ENCODE results near the gene ATP5MC3. TPM values are rescaled to one million over a fixed set of nuclear protein-coding genes. Genes with fewer than 3 reads are reported as not detected.

Gene ATP5MC3
- total RNA-seq, 5 donors from 2014 or later (not counting 1 experiment from before 2014, with no cell fraction given), result 74.4 to 91.3 (median 89.4) TPM

- POLR2A ChIA-PET, result interaction anchor here in 1 of 2 donors (0.6 kb wide), 1 partner anchor 28 kb away, joined by 4 read pairs; no protein-coding TSS in a partner anchor
Observed at GRCh38 chr2:175152242-175152641, 29.3 kb downstream of the ATP5MC3 start.

GRCh38 chr2:175151791-175152190, 29.7 kb downstream of the ATP5MC3 start:
- no peaks in the 10 kb centered on the region for H3K9me3 Mint-ChIP-seq
- no CpG with 5 or more reads among the region's 1 CpG for WGBS (ENCODE audit: insufficient coverage)
- H3K27me3 Mint-ChIP-seq, result no peaks in the 10 kb centered on the region
- peaks cover 56 to 68% (median 59%) of the 10 kb centered on the region in 3 donors for H3K4me1 Mint-ChIP-seq
- Histone ChIP-seq H3K36me3 (ENCODE audit: control insufficient read depth in 2 of 2, extremely low read depth in 1 of 2, insufficient read depth in 1 of 2, low read length in 1 of 2) (peaks cover 0 to 20% of the 10 kb centered on the region in 2 donors), H3K27me3 (replicated peaks in 1 of 2; ENCODE audit: control insufficient read depth in 2 of 2, extremely low read depth in 1 of 2, insufficient read depth in 2 of 2, low read length in 1 of 2) (no peaks in the 10 kb centered on the region), H3K4me3 (ENCODE audit: control insufficient read depth in 1 of 2, extremely low read depth in 1 of 2, low read length in 1 of 2) (no peak overlapping the region), H3K4me1 (ENCODE audit: control insufficient read depth in 1 of 2, extremely low read depth in 1 of 2, insufficient read depth in 2 of 2, low read length in 2 of 2) (no peaks in the 10 kb centered on the region), H3K27ac (ENCODE audit: low read length) (no peak overlapping the region), H3K9me3 (no peaks in the 10 kb centered on the region)
- POLR2A ChIA-PET, result interaction anchor here in 1 of 2 donors (0.6 kb wide), 1 partner anchor 28 kb away, joined by 4 read pairs; no protein-coding TSS in a partner anchor
- no peak overlapping the region for H3K27ac Mint-ChIP-seq
- DNase-seq, result no peak
- ATAC-seq (replicated peaks in 1 of 4), result no peak
- H3K4me3 Mint-ChIP-seq, result no peak overlapping the region
- CTCF ChIA-PET, result no interaction called here
- H3K36me3 Mint-ChIP-seq, result peaks cover 31% of the 10 kb centered on the region

More at GRCh38 chr2:175152242-175152641, 29.3 kb downstream of the ATP5MC3 start:
- Mint-ChIP-seq H3K4me3 (no peak overlapping the region), H3K27me3 (no peaks in the 10 kb centered on the region), H3K4me1 (peaks cover 61 to 69% (median 63%) of the 10 kb centered on the region in 3 donors), H3K27ac (no peak overlapping the region), H3K36me3 (peaks cover 35% of the 10 kb centered on the region), H3K9me3 (no peaks in the 10 kb centered on the region)
- DNase-seq (no peak), ATAC-seq (replicated peaks in 1 of 4) (no peak)
- H3K4me3 ChIP-seq (ENCODE audit: control insufficient read depth in 1 of 2, extremely low read depth in 1 of 2, low read length in 1 of 2), result no peak overlapping the region
- WGBS (ENCODE audit: insufficient coverage), result no CpG with 5 or more reads among the region's 2 CpGs
- H3K36me3 ChIP-seq (ENCODE audit: control insufficient read depth in 2 of 2, extremely low read depth in 1 of 2, insufficient read depth in 1 of 2, low read length in 1 of 2), result peaks cover 0 to 20% of the 10 kb centered on the region in 2 donors
- CTCF ChIA-PET, result no interaction called here
- H3K27me3 ChIP-seq (replicated peaks in 1 of 2; ENCODE audit: control insufficient read depth in 2 of 2, extremely low read depth in 1 of 2, insufficient read depth in 2 of 2, low read length in 1 of 2), result no peaks in the 10 kb centered on the region
- no peak overlapping the region for H3K27ac ChIP-seq (ENCODE audit: low read length)
- no peaks in the 10 kb centered on the region for H3K4me1 ChIP-seq (ENCODE audit: control insufficient read depth in 1 of 2, extremely low read depth in 1 of 2, insufficient read depth in 2 of 2, low read length in 2 of 2)
- no peaks in the 10 kb centered on the region for H3K9me3 ChIP-seq

- Histone ChIP-seq H3K4me1 (ENCODE audit: control insufficient read depth in 1 of 2, extremely low read depth in 1 of 2, insufficient read depth in 2 of 2, low read length in 2 of 2) (no peaks in the 10 kb centered on the region), H3K36me3 (ENCODE audit: control insufficient read depth in 2 of 2, extremely low read depth in 1 of 2, insufficient read depth in 1 of 2, low read length in 1 of 2) (peaks cover 5 to 25% of the 10 kb centered on the region in 2 donors), H3K27ac (ENCODE audit: low read length) (no peak overlapping the region), H3K27me3 (replicated peaks in 1 of 2; ENCODE audit: control insufficient read depth in 2 of 2, extremely low read depth in 1 of 2, insufficient read depth in 2 of 2, low read length in 1 of 2) (no peaks in the 10 kb centered on the region), H3K4me3 (ENCODE audit: control insufficient read depth in 1 of 2, extremely low read depth in 1 of 2, low read length in 1 of 2) (no peak overlapping the region), H3K9me3 (no peaks in the 10 kb centered on the region)
- Mint-ChIP-seq H3K9me3 (no peaks in the 10 kb centered on the region), H3K4me1 (peaks cover 46 to 63% (median 54%) of the 10 kb centered on the region in 3 donors), H3K27ac (no peak overlapping the region), H3K27me3 (no peaks in the 10 kb centered on the region), H3K36me3 (peaks cover 42% of the 10 kb centered on the region), H3K4me3 (no peak overlapping the region)
- ChIA-PET CTCF (no interaction called here), POLR2A (interaction anchor here in 1 of 2 donors (0.5 kb wide), 1 partner anchor 11 kb away, joined by 3 read pairs; no protein-coding TSS in a partner anchor)
- ATAC-seq (replicated peaks in 1 of 4), result no peak
- DNase-seq, result no peak
- no CpG with 5 or more reads among the region's 4 CpGs for WGBS (ENCODE audit: insufficient coverage)
Observed at GRCh38 chr2:175147186-175147585, 34.3 kb downstream of the ATP5MC3 start.

- no peaks in the 10 kb centered on the region for H3K4me1 ChIP-seq (ENCODE audit: control insufficient read depth in 1 of 2, extremely low read depth in 1 of 2, insufficient read depth in 2 of 2, low read length in 2 of 2)
- no peak overlapping the region for H3K27ac ChIP-seq (ENCODE audit: low read length)
- WGBS (ENCODE audit: insufficient coverage), result 100% methylated on average over 2 of the region's 2 CpGs
- no peaks in the 10 kb centered on the region for H3K27me3 Mint-ChIP-seq
- CTCF ChIA-PET, result no interaction called here
- peaks cover 5 to 13% of the 10 kb centered on the region in 2 donors for H3K36me3 ChIP-seq (ENCODE audit: control insufficient read depth in 2 of 2, extremely low read depth in 1 of 2, insufficient read depth in 1 of 2, low read length in 1 of 2)
- H3K4me1 Mint-ChIP-seq, result peaks cover 38 to 57% (median 42%) of the 10 kb centered on the region in 3 donors
- H3K9me3 Mint-ChIP-seq, result no peaks in the 10 kb centered on the region
- H3K27ac Mint-ChIP-seq, result no peak overlapping the region
- H3K4me3 ChIP-seq (ENCODE audit: control insufficient read depth in 1 of 2, extremely low read depth in 1 of 2, low read length in 1 of 2), result no peak overlapping the region
- POLR2A ChIA-PET, result no interaction called here
- no peak overlapping the region for H3K4me3 Mint-ChIP-seq
- no peaks in the 10 kb centered on the region for H3K9me3 ChIP-seq
- ATAC-seq (replicated peaks in 1 of 4) (no peak), DNase-seq (no peak)
- no peaks in the 10 kb centered on the region for H3K27me3 ChIP-seq (replicated peaks in 1 of 2; ENCODE audit: control insufficient read depth in 2 of 2, extremely low read depth in 1 of 2, insufficient read depth in 2 of 2, low read length in 1 of 2)
- peaks cover 34% of the 10 kb centered on the region for H3K36me3 Mint-ChIP-seq
Observed at GRCh38 chr2:175143678-175144077, 37.8 kb downstream of the ATP5MC3 start.

GRCh38 chr2:175143191-175143590, 38.3 kb downstream of the ATP5MC3 start:
- Histone ChIP-seq H3K4me3 (ENCODE audit: control insufficient read depth in 1 of 2, extremely low read depth in 1 of 2, low read length in 1 of 2) (no peak overlapping the region), H3K27me3 (replicated peaks in 1 of 2; ENCODE audit: control insufficient read depth in 2 of 2, extremely low read depth in 1 of 2, insufficient read depth in 2 of 2, low read length in 1 of 2) (no peaks in the 10 kb centered on the region), H3K27ac (ENCODE audit: low read length) (no peak overlapping the region), H3K4me1 (ENCODE audit: control insufficient read depth in 1 of 2, extremely low read depth in 1 of 2, insufficient read depth in 2 of 2, low read length in 2 of 2) (no peaks in the 10 kb centered on the region), H3K9me3 (no peaks in the 10 kb centered on the region), H3K36me3 (ENCODE audit: control insufficient read depth in 2 of 2, extremely low read depth in 1 of 2, insufficient read depth in 1 of 2, low read length in 1 of 2) (peaks cover 5 to 10% of the 10 kb centered on the region in 2 donors)
- DNase-seq (no peak), ATAC-seq (replicated peaks in 1 of 4) (no peak)
- CTCF ChIA-PET, result no interaction called here
- no peak overlapping the region for H3K27ac Mint-ChIP-seq
- no peaks in the 10 kb centered on the region for H3K27me3 Mint-ChIP-seq
- H3K4me3 Mint-ChIP-seq, result no peak overlapping the region
- H3K9me3 Mint-ChIP-seq, result no peaks in the 10 kb centered on the region
- peaks cover 36% of the 10 kb centered on the region for H3K36me3 Mint-ChIP-seq
- POLR2A ChIA-PET, result no interaction called here
- no CpG with 5 or more reads among the region's 1 CpG for WGBS (ENCODE audit: insufficient coverage)
- peaks cover 39 to 57% (median 42%) of the 10 kb centered on the region in 3 donors for H3K4me1 Mint-ChIP-seq

GRCh38 chr2:175140332-175140731, 41.2 kb downstream of the ATP5MC3 start:
- no peak overlapping the region for H3K4me3 ChIP-seq (ENCODE audit: control insufficient read depth in 1 of 2, extremely low read depth in 1 of 2, low read length in 1 of 2)
- no peak for DNase-seq
- no peak for ATAC-seq (replicated peaks in 1 of 4)
- ChIA-PET CTCF (no interaction called here), POLR2A (no interaction called here)
- H3K27ac ChIP-seq (ENCODE audit: low read length), result no peak overlapping the region
- WGBS (ENCODE audit: insufficient coverage), result no CpG with 5 or more reads among the region's 2 CpGs
- no peak overlapping the region for H3K4me3 Mint-ChIP-seq
- H3K4me1 Mint-ChIP-seq, result peaks cover 35 to 55% (median 43%) of the 10 kb centered on the region in 3 donors
- H3K4me1 ChIP-seq (ENCODE audit: control insufficient read depth in 1 of 2, extremely low read depth in 1 of 2, insufficient read depth in 2 of 2, low read length in 2 of 2), result no peaks in the 10 kb centered on the region
- no peaks in the 10 kb centered on the region for H3K9me3 ChIP-seq
- H3K27me3 ChIP-seq (replicated peaks in 1 of 2; ENCODE audit: control insufficient read depth in 2 of 2, extremely low read depth in 1 of 2, insufficient read depth in 2 of 2, low read length in 1 of 2), result no peaks in the 10 kb centered on the region
- no peaks in the 10 kb centered on the region for H3K27me3 Mint-ChIP-seq
- no peaks in the 10 kb centered on the region for H3K9me3 Mint-ChIP-seq
- no peak overlapping the region for H3K27ac Mint-ChIP-seq
- H3K36me3 ChIP-seq (ENCODE audit: control insufficient read depth in 2 of 2, extremely low read depth in 1 of 2, insufficient read depth in 1 of 2, low read length in 1 of 2), result peaks cover 4 to 10% of the 10 kb centered on the region in 2 donors
- H3K36me3 Mint-ChIP-seq, result peaks cover 41% of the 10 kb centered on the region

Measured in T-cell (primary cell).